ENCODE results near the gene NXNL1.

The NXNL1 gene

GRCh38 chr19:17431417-17431816, 29.3 kb downstream of the NXNL1 start:
- DNase-seq (ENCODE audit: low spot score): no peak
- no peak for TF ChIP-seq CTCF (IDR thresholded peaks at IDR 0.05; ENCODE audit: borderline replicate concordance, control extremely low read depth, extremely low read depth, insufficient read depth, missing control alignments)
- in situ Hi-C loops (cut with MboI; ENCODE audit: low sequenced_read_pairs, unreplicated experiment): no loop called here

- no peak for DNase-seq (ENCODE audit: low spot score)
- in situ Hi-C loops (cut with MboI; ENCODE audit: low sequenced_read_pairs, unreplicated experiment): no loop called here
Measured at GRCh38 chr19:17429641-17430113, 31.0 kb downstream of the NXNL1 start.

GRCh38 chr19:17424743-17425365, 35.9 kb downstream of the NXNL1 start:
- DNase-seq (ENCODE audit: low spot score): peak; percentile 78
- in situ Hi-C loops (cut with MboI; ENCODE audit: low sequenced_read_pairs, unreplicated experiment): no loop called here
- peak; percentile 81 for TF ChIP-seq CTCF (IDR thresholded peaks at IDR 0.05; ENCODE audit: borderline replicate concordance, control extremely low read depth, extremely low read depth, insufficient read depth, missing control alignments)

More at GRCh38 chr19:17429641-17430113, 31.0 kb downstream of the NXNL1 start:
- TF ChIP-seq CTCF (IDR thresholded peaks at IDR 0.05; ENCODE audit: borderline replicate concordance, control extremely low read depth, extremely low read depth, insufficient read depth, missing control alignments): no peak

GRCh38 chr19:17423429-17424208, 37.1 kb downstream of the NXNL1 start:
- no peak for TF ChIP-seq CTCF (IDR thresholded peaks at IDR 0.05; ENCODE audit: borderline replicate concordance, control extremely low read depth, extremely low read depth, insufficient read depth, missing control alignments)
- in situ Hi-C loops (cut with MboI; ENCODE audit: low sequenced_read_pairs, unreplicated experiment): no loop called here
- no peak for DNase-seq (ENCODE audit: low spot score)

- DNase-seq (ENCODE audit: low spot score): no peak
- no peak for TF ChIP-seq CTCF (IDR thresholded peaks at IDR 0.05; ENCODE audit: borderline replicate concordance, control extremely low read depth, extremely low read depth, insufficient read depth, missing control alignments)
- in situ Hi-C loops (cut with MboI; ENCODE audit: low sequenced_read_pairs, unreplicated experiment): no loop called here
Measured at GRCh38 chr19:17421942-17422341, 38.8 kb downstream of the NXNL1 start.

- in situ Hi-C loops (cut with MboI; ENCODE audit: low sequenced_read_pairs, unreplicated experiment): no loop called here
- no peak for TF ChIP-seq CTCF (IDR thresholded peaks at IDR 0.05; ENCODE audit: borderline replicate concordance, control extremely low read depth, extremely low read depth, insufficient read depth, missing control alignments)
- DNase-seq (ENCODE audit: low spot score): no peak
Measured at GRCh38 chr19:17420475-17420924, 40.2 kb downstream of the NXNL1 start.

Data from GM13976 (cell line).